ENCODE results near the gene CSF3. TPM values are rescaled to one million over a fixed set of nuclear protein-coding genes. Genes with fewer than 3 reads are reported as not detected.

The CSF3 gene
- total RNA-seq, 1 experiment from 2014 or later, result not detected

GRCh38 chr17:39975801-39976200 is 39.4 kb upstream of the CSF3 start:
- Histone ChIP-seq H3K4me1 (ENCODE audit: control insufficient read depth in 1 of 2, insufficient read depth in 2 of 2, low read length in 2 of 2) (peaks cover 6 to 12% of the 10 kb centered on the region in 2 experiments; a peak in 3 of 4 replicates), H4K20me1 (ENCODE audit: insufficient read depth) (no peaks in the 10 kb centered on the region), H3K27me3 (ENCODE audit: insufficient read depth, low read length) (peaks cover 9% of the 10 kb centered on the region; the same call in 1 of the 2 replicates), H2AFZ (ENCODE audit: low read depth, low read length, poor library complexity, severe bottlenecking) (no peak overlapping the region), H3K9me3 (ENCODE audit: control insufficient read depth in 1 of 2, insufficient read depth in 1 of 2, low read depth in 1 of 2, low read length in 2 of 2) (no peaks in the 10 kb centered on the region), H3K27ac (ENCODE audit: low read depth, low read length) (no peak overlapping the region), H3K36me3 (ENCODE audit: control insufficient read depth in 1 of 2, insufficient read depth in 2 of 2, low read length in 2 of 2) (no peaks in the 10 kb centered on the region), H3K4me2 (ENCODE audit: low read length) (no peak overlapping the region), H3K9ac (ENCODE audit: low read length) (no peak overlapping the region), H3K79me2 (ENCODE audit: insufficient read depth, low read length) (peaks cover 3% of the 10 kb centered on the region), H3K9me2 (ENCODE audit: insufficient read depth) (no peaks in the 10 kb centered on the region), H3K4me3 (replicated peaks in 1 of 2; ENCODE audit: low read depth in 1 of 2, low read length in 2 of 2) (no peak overlapping the region)
- DNase-seq (ENCODE audit: low read depth, low spot score) (no peak), ATAC-seq (no peak)
- CTCF ChIA-PET, result interaction anchor here (0.9 kb wide), 1 partner anchor 17 kb away, joined by 6 read pairs; no protein-coding TSS in a partner anchor
- BruUV-seq (replicated peaks), result no TSS peak
- intact Hi-C loops (cut with micrococcal nuclease), result no loop called here
- RAD21 ChIA-PET (ENCODE audit: low non-redundant PET in 1 of 2, low total read pairs in 2 of 2, uncharacterized antibody in 2 of 2, unreplicated experiment in 2 of 2), result no interaction called here
- TF ChIP-seq CBX3 (IDR thresholded peaks at IDR 0.05; ENCODE audit: low read depth) (no peak), FOSL1 (IDR thresholded peaks at IDR 0.05; ENCODE audit: low read depth) (no peak), ZFX (IDR thresholded peaks at IDR 0.05) (no peak), ELF1 (IDR thresholded peaks at IDR 0.05; ENCODE audit: borderline replicate concordance, low read depth) (no peak), SIN3A (IDR thresholded peaks at IDR 0.05; ENCODE audit: low read depth) (no peak), POLR2AphosphoS5 (IDR thresholded peaks at IDR 0.05; ENCODE audit: low read depth, low read length) (no peak), REST (IDR thresholded peaks at IDR 0.05; ENCODE audit: low read depth) (no peak), JUND (IDR thresholded peaks at IDR 0.05) (no peak), CEBPB (IDR thresholded peaks at IDR 0.05; ENCODE audit: low read depth) (no peak)
- TF ChIP-seq, protein P1, sequence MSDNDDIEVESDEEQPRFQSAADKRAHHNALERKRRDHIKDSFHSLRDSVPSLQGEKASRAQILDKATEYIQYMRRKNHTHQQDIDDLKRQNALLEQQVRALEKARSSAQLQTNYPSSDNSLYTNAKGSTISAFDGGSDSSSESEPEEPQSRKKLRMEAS (IDR thresholded peaks at IDR 0.05), result no peak
- POLR2A ChIA-PET, result no interaction called here

All from HCT116 (cell line).